ENCODE data around the gene AZGP1. TPM values are rescaled to one million over a fixed set of nuclear protein-coding genes. Genes with fewer than 3 reads are reported as not detected.

The AZGP1 gene
- total RNA-seq, 1 donor from 2014 or later, result 0.60 TPM

DNA sequence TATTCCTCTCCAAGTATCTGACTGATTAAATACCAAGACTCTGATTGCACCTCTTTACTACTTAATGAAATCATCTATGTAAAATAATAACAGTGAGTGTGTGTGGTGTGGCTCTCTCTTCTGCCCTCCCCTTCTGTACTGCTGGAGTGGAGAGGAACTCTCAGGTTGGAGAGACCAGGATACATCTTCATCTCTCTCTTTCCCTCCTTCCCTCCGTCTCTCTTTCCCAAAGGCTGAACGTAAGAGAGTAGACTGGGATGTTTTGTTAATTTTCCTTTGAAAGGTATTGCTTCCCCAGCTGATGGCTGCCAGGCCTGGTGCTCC lies 46.1 kb downstream of the AZGP1 start:
- no peaks in the 10 kb centered on the region for H3K9me3 Mint-ChIP-seq
- no peaks in the 10 kb centered on the region for H3K36me3 Mint-ChIP-seq
- DNase-seq (ENCODE audit: extremely low spot score, unreplicated experiment), result no peak
- H3K4me3 Mint-ChIP-seq, result peak overlapping the region; percentile 78
- H3K4me1 Mint-ChIP-seq (ENCODE audit: unreplicated experiment), result peaks cover 7% of the 10 kb centered on the region
- TF ChIP-seq, protein P1, sequence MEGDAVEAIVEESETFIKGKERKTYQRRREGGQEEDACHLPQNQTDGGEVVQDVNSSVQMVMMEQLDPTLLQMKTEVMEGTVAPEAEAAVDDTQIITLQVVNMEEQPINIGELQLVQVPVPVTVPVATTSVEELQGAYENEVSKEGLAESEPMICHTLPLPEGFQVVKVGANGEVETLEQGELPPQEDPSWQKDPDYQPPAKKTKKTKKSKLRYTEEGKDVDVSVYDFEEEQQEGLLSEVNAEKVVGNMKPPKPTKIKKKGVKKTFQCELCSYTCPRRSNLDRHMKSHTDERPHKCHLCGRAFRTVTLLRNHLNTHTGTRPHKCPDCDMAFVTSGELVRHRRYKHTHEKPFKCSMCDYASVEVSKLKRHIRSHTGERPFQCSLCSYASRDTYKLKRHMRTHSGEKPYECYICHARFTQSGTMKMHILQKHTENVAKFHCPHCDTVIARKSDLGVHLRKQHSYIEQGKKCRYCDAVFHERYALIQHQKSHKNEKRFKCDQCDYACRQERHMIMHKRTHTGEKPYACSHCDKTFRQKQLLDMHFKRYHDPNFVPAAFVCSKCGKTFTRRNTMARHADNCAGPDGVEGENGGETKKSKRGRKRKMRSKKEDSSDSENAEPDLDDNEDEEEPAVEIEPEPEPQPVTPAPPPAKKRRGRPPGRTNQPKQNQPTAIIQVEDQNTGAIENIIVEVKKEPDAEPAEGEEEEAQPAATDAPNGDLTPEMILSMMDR (conservative IDR thresholded peaks at IDR 0.05), result no peak
- peaks cover 61% of the 10 kb centered on the region for H3K27me3 Mint-ChIP-seq
- H3K27ac Mint-ChIP-seq, result no peak overlapping the region

DNA sequence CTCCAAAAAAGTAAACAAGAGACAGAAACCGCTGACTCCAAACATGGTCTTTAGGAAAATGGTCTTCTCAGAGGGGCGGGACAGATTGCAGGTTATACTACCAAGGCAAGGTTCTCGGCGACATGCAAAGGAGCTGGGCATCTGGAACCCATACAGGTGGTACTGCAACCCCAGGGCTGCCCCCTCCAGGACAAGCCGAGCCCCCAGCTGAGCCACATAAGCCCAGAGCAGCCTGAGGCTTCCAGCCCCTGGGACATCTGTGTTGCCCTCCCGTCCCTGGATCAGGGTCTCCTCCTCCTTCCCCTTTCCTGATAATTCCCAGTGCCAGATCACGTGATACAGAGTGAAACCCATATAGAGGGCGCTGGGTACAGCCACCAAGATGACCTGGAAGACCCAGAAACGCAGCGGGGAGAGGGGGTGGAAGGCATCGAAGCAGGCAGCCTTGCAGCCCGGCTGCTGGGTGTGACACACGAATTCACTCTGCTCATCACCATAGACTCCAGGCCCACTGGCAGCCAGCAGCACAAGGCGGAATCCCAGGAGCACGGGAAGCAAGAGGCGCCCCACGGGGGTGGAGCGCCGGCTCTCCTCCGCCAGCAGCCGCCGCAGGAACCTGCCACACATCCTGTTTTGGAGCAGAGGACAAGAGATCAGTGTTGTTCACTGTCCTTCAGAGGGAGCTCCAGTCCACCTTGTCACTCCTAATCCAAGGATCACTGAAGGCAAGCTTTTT lies 46.7 kb downstream of the AZGP1 start, which contains the start of gene GJC3:
GJC3 (minus strand) TSS at position 627 of the 736 bp plus-strand sequence; CDS start at position 627, 0 bp downstream.
- Mint-ChIP-seq H3K9me3 (no peaks in the 10 kb centered on the region), H3K36me3 (no peaks in the 10 kb centered on the region), H3K27ac (no peak within 1 kb of the TSS), H3K4me3 (peak within 1 kb of the TSS; percentile 78), H3K27me3 (peaks cover 55% of the 10 kb centered on the region), H3K4me1 (ENCODE audit: unreplicated experiment) (peaks cover 7% of the 10 kb centered on the region)
- DNase-seq (ENCODE audit: extremely low spot score, unreplicated experiment), result no peak
- TF ChIP-seq, protein P1 (conservative IDR thresholded peaks at IDR 0.05), result peak; percentile 57

DNA sequence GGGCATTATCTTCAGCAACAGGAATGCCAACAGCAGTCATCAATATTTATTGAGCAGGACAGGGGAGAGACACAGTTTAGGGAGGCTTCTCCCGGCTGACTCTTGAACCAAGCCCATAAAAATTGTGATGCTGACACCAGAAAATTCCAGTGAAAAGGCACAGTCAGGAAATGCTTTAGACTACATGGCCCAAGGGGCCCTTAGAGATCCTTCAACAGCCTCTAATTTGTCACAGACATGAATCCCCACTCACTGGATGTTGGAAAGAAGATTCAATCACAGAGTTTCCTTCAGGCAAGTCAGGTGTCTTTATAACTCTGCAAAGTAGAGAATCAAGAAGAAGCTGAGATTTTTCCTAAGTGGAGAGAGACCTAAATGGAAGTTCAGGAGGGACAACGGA lies 47.6 kb downstream of the AZGP1 start:
- Mint-ChIP-seq H3K9me3 (no peaks in the 10 kb centered on the region), H3K4me1 (ENCODE audit: unreplicated experiment) (peaks cover 7% of the 10 kb centered on the region), H3K27me3 (peaks cover 46% of the 10 kb centered on the region), H3K27ac (no peak overlapping the region), H3K4me3 (peak overlapping the region; percentile 42), H3K36me3 (no peaks in the 10 kb centered on the region)
- TF ChIP-seq, protein P1 (conservative IDR thresholded peaks at IDR 0.05), result no peak
- DNase-seq (ENCODE audit: extremely low spot score, unreplicated experiment), result no peak

DNA sequence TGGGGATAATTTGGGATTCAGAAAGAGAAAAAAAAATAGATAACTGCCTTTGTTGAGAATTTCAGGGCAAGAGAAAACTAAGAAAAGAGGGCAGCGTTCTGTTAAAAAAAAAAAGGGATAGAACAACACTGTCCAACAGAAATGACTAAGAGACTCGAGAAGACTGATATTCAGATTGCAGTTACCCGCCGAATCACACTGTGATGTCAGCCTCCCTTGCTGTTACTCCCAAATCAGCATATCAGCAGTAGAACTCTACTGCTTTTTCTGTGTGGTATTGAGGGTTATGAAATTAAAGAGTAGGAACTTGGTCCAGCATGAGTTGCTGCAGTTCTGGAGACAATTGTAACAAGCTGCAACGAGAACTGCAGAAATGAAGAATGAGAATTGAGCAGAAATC lies 48.3 kb downstream of the AZGP1 start:
- H3K27ac Mint-ChIP-seq, result no peak overlapping the region
- no peaks in the 10 kb centered on the region for H3K9me3 Mint-ChIP-seq
- peaks cover 7% of the 10 kb centered on the region for H3K4me1 Mint-ChIP-seq (ENCODE audit: unreplicated experiment)
- TF ChIP-seq, protein P1 (conservative IDR thresholded peaks at IDR 0.05), result no peak
- no peaks in the 10 kb centered on the region for H3K36me3 Mint-ChIP-seq
- H3K4me3 Mint-ChIP-seq, result no peak overlapping the region
- H3K27me3 Mint-ChIP-seq, result peaks cover 46% of the 10 kb centered on the region
- DNase-seq (ENCODE audit: extremely low spot score, unreplicated experiment), result no peak

DNA sequence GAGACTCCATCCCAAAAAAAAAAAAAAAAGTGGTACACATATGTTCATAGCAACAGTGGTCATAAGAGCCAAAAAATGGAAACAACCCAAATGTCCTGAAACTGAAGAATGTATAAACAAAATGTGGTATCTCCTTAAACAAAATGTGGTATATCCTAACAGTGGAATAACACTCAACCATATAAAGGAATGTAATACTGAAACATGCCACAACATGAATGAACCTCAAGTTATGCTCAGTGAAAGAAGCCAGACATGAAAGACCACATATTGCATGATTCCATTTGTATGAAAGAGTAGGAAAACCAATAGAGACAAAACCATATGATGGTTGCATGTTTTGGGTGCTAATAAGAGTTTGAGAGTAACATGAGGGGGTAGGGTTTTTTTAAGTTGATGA lies 49.5 kb downstream of the AZGP1 start:
- Mint-ChIP-seq H3K27ac (no peak overlapping the region), H3K27me3 (peaks cover 41% of the 10 kb centered on the region)
- TF ChIP-seq, protein P1 (conservative IDR thresholded peaks at IDR 0.05), result no peak

More for the DNA sequence above, 49.5 kb downstream of the AZGP1 start:
- Mint-ChIP-seq H3K36me3 (no peaks in the 10 kb centered on the region), H3K4me1 (ENCODE audit: unreplicated experiment) (peaks cover 7% of the 10 kb centered on the region), H3K9me3 (no peaks in the 10 kb centered on the region), H3K4me3 (no peak overlapping the region)
- DNase-seq (ENCODE audit: extremely low spot score, unreplicated experiment), result no peak
